Pulmonary artery endothelial cell (primary cell): ENCODE results near the gene RTKN. TPM values are rescaled to one million over a fixed set of nuclear protein-coding genes. Genes with fewer than 3 reads are reported as not detected.

ENCODE experiments used
- DNase-seq: peaks from one replicate; pipeline ENCODE4 v3.0.0-alpha.2; 2011; ENCODE audit warnings: low read depth, low spot score
- total RNA-seq: library from RNA; depleted of rRNA; stranded (reverse); fragments of >200 nt; gene quantifications from 2 replicates; pipeline ENCODE4 v1.2.3, GENCODE V29; 2014

The RTKN gene
- total RNA-seq, 1 donor from 2014 or later: 6.1 TPM

GRCh38 chr2:74417763-74418162, 24.0 kb downstream of the RTKN start:
- DNase-seq: no peak

- DNase-seq: no peak
Measured at GRCh38 chr2:74417197-74417596, 24.5 kb downstream of the RTKN start.

- DNase-seq: no peak
Measured at GRCh38 chr2:74416778-74417177, 25.0 kb downstream of the RTKN start.

- DNase-seq: no peak
Measured at GRCh38 chr2:74415762-74416395, 25.9 kb downstream of the RTKN start.

- no peak for DNase-seq
Measured at GRCh38 chr2:74414881-74415761, 26.6 kb downstream of the RTKN start.

- no peak for DNase-seq
Measured at GRCh38 chr2:74414441-74414840, 27.3 kb downstream of the RTKN start.

GRCh38 chr2:74413001-74413698, 28.6 kb downstream of the RTKN start:
- no peak for DNase-seq

- DNase-seq: no peak
Measured at GRCh38 chr2:74407682-74408081, 34.1 kb downstream of the RTKN start.

GRCh38 chr2:74406035-74406434, 35.7 kb downstream of the RTKN start:
- no peak for DNase-seq

GRCh38 chr2:74401891-74402290, 39.8 kb downstream of the RTKN start:
- no peak for DNase-seq

GRCh38 chr2:74399785-74400184, 42.0 kb downstream of the RTKN start:
- DNase-seq: no peak

- DNase-seq: no peak
Measured at GRCh38 chr2:74396149-74396548, 45.6 kb downstream of the RTKN start.

GRCh38 chr2:74393525-74393924, 48.2 kb downstream of the RTKN start:
- DNase-seq: no peak

- DNase-seq: no peak
Measured at GRCh38 chr2:74392449-74392743, 49.3 kb downstream of the RTKN start.

GRCh38 chr2:74391580-74392448, 49.9 kb downstream of the RTKN start:
- peak; percentile 78 for DNase-seq

GRCh38 chr2:74391209-74391579, 50.5 kb downstream of the RTKN start:
- DNase-seq: no peak

GRCh38 chr2:74390606-74391005, 51.1 kb downstream of the RTKN start:
- no peak for DNase-seq

GRCh38 chr2:74387346-74387745, 54.4 kb downstream of the RTKN start:
- no peak for DNase-seq

GRCh38 chr2:74385396-74385795, 56.3 kb downstream of the RTKN start:
- DNase-seq: no peak

- DNase-seq: no peak
Measured at GRCh38 chr2:74384051-74384450, 57.7 kb downstream of the RTKN start.

GRCh38 chr2:74383254-74383653, 58.5 kb downstream of the RTKN start:
- DNase-seq: peak; percentile 26

GRCh38 chr2:74381751-74382150, 60.0 kb downstream of the RTKN start:
- no peak for DNase-seq
